K562 (cell line): ENCODE data around the gene NRIP2. TPM values are rescaled to one million over a fixed set of nuclear protein-coding genes. Genes with fewer than 3 reads are reported as not detected.

Experiments used
- HMG20A ChIP-seq: fragments of 450-650 bp; formaldehyde crosslinking; conservative IDR thresholded peaks from 2 replicates; pipeline ENCODE4 v1.4.0; 2020; ENCODE audit warnings: mild to moderate bottlenecking, mixed read lengths
- KHSRP ChIP-seq: fragments of 450-650 bp; IDR thresholded peaks from 2 replicates; pipeline ENCODE4 v1.6.1; 2017
- NR2C2 ChIP-seq, 2 experiments: fragments of 200-800 bp in 1 of 2; sonication (Bioruptor generic) in 1 of 2; sonication (generic) in 1 of 2; formaldehyde crosslinking in 1 of 2; IDR thresholded peaks; 2 replicates each; pipeline versions ENCODE4 v1.6.1 to v1.8.0; 2016 to 2022; ENCODE audit warnings: mild to moderate bottlenecking in 1 of 2, missing compliant biosample characterization in 1 of 2, missing genetic modification characterization in 1 of 2, missing genetic modification reagents in 1 of 2
- RB1 ChIP-seq: fragments of 450-650 bp; IDR thresholded peaks from 2 replicates; pipeline ENCODE4 v1.6.1; 2017; ENCODE audit warnings: low read depth, mild to moderate bottlenecking
- SRF ChIP-seq, 2 experiments: fragments of 250-450, 450-650 bp in 1 of 2; sonication (Bioruptor Pico) in 1 of 2; sonication (generic) in 1 of 2; formaldehyde crosslinking; IDR thresholded peaks; 2 replicates each; pipeline versions ENCODE4 v1.5.0 to v1.5.1; 2020 to 2022; ENCODE audit warnings: mild to moderate bottlenecking in 1 of 2, missing genetic modification reagents in 1 of 2
- USF2 ChIP-seq: sonication (generic); formaldehyde crosslinking; IDR thresholded peaks from 2 replicates; pipeline ENCODE4 v1.5.0; 2020; ENCODE audit warnings: missing genetic modification reagents
- ZNF407 ChIP-seq: fragments of 450-650 bp; IDR thresholded peaks from 2 replicates; pipeline ENCODE4 v1.6.1; 2016; ENCODE audit warnings: low read depth
- ZNF561 ChIP-seq: fragments of 450-650 bp; formaldehyde crosslinking; conservative IDR thresholded peaks from 2 replicates; pipeline ENCODE4 v1.4.0; 2020; ENCODE audit warnings: mild to moderate bottlenecking, moderate library complexity
- ZNF655 ChIP-seq: fragments of 250-450 bp; sonication (Bioruptor Pico); IDR thresholded peaks from 2 replicates; pipeline ENCODE4 v1.5.0; 2021
- polyA plus RNA-seq, 8 experiments: library from polyadenylated mRNA; depleted of rRNA in 4 of 8; stranded (reverse) in 5 of 8; unstranded in 3 of 8; fragments of >200 nt; fragmentation: Nextera tagmentation in 2 of 8; fragmentation: Illumina TruSeq in 1 of 8; extraction: Ambion mirVana in 2 of 8; extraction: Trizol in 1 of 8; gene quantifications; 2 replicates each; pipeline versions ENCODE4 v1.2.1 to v1.2.3, GENCODE V29; 2011 to 2014; ENCODE audit warnings: inconsistent platforms in 1 of 8, missing spikeins in 1 of 8
- total RNA-seq, 7 experiments: library from RNA; depleted of rRNA in 6 of 7; stranded (reverse); fragments of >200 nt in 6 of 7; fragmentation: Illumina TruSeq in 2 of 7; extraction: Trizol in 2 of 7; gene quantifications; 2 replicates each; pipeline versions ENCODE4 v1.2.1 to v1.2.3, GENCODE V29; 2011 to 2021; ENCODE audit warnings: low replicate concordance in 1 of 7
- TF ChIP-seq, protein P1 (sequence below): IDR thresholded peaks from 3 replicates; pipeline ENCODE4 v1.6.1; 2011; ENCODE audit warnings: borderline replicate concordance, mild to moderate bottlenecking, moderate library complexity; ENCODE audit not compliant: insufficient read length; ENCODE audit errors: extremely low read depth

Gene NRIP2
- total and polyA plus RNA-seq, 9 of the 15 experiments (the other 6 are each of a cell fraction or from before 2014, with no cell fraction given), result 0.07 to 0.10 TPM; not detected in 7

DNA sequence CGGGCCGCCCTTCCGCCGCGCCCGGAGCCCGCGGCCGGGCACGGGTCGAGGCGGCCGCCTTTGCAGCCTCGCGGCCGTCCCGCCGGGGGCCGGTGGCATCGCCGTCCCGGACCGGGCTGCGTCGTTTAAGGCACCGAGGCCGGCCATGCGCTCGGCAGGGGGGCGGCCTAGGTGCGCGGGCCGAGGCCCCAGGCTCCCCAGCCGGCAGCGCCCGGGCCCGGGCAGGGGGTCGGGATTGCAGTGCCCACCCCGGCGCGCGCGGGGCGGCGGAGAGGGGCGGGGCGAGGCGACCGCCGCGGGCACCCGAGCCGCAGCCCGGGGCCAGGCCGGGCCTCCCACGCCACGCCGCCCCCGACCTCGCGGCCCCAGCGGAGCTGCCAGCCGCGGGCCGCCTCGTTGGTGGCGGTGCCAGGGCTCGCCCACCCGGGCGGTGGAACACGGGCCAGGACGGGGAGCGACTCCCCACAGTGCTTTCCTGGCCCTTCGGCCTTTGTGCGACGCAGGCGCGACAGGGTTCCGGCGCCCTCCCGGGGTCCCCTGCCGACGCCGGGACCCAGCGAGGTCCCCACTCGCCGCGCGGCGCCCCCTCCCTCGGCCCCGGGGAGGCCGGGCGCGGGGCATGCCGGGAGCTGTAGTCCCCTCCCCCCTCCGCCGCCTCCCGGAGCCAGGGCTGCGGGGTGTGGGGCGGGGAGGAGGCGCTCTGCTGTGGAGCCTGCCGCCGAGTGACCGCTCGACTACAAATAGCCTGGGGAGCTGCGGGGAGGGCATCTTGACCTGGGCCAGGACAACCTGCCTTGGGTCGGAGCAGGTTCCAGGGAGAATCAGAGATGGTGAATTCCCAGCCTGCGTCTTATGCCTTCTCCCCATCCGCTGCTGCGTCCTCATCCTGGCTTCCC lies 39.3 kb downstream of the NRIP2 start (continued):
- no peak for TF ChIP-seq NR2C2 (CRISPR knock-in tag; IDR thresholded peaks at IDR 0.05)
- TF ChIP-seq NR2C2 (tag; IDR thresholded peaks at IDR 0.05), result peak; percentile 36; the same call in 1 of the 2 replicates
- no peak for TF ChIP-seq USF2
- TF ChIP-seq ZNF655 (CRISPR knock-in tag), result no peak
- peak in 1 of 2 experiments; percentile 30; a peak in 1 of 4 replicates for TF ChIP-seq SRF (CRISPR knock-in tag; IDR thresholded peaks at IDR 0.05)
- TF ChIP-seq, protein P1, sequence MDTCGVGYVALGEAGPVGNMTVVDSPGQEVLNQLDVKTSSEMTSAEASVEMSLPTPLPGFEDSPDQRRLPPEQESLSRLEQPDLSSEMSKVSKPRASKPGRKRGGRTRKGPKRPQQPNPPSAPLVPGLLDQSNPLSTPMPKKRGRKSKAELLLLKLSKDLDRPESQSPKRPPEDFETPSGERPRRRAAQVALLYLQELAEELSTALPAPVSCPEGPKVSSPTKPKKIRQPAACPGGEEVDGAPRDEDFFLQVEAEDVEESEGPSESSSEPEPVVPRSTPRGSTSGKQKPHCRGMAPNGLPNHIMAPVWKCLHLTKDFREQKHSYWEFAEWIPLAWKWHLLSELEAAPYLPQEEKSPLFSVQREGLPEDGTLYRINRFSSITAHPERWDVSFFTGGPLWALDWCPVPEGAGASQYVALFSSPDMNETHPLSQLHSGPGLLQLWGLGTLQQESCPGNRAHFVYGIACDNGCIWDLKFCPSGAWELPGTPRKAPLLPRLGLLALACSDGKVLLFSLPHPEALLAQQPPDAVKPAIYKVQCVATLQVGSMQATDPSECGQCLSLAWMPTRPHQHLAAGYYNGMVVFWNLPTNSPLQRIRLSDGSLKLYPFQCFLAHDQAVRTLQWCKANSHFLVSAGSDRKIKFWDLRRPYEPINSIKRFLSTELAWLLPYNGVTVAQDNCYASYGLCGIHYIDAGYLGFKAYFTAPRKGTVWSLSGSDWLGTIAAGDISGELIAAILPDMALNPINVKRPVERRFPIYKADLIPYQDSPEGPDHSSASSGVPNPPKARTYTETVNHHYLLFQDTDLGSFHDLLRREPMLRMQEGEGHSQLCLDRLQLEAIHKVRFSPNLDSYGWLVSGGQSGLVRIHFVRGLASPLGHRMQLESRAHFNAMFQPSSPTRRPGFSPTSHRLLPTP, result no peak
- no peak for TF ChIP-seq ZNF407
- no peak for TF ChIP-seq KHSRP
- TF ChIP-seq RB1, result peak; percentile 37; the same call in 1 of the 2 replicates
- no peak for TF ChIP-seq HMG20A
- no peak for TF ChIP-seq ZNF561
